ENCODE results near the gene HECTD4. TPM values are rescaled to one million over a fixed set of nuclear protein-coding genes. Genes with fewer than 3 reads are reported as not detected.
"Not testable (repeated sequence)": the region's sequence is repeated elsewhere in the genome, so short reads cannot be mapped to it uniquely, and the experiment has no call there.

HECTD4 gene
- total RNA-seq, 1 donor from 2014 or later = 33.6 TPM

- Mint-ChIP-seq H3K27me3 (no peaks in the 10 kb centered on the region), H3K4me1 (no peaks in the 10 kb centered on the region), H3K4me3 (no peak overlapping the region), H3K9me3 (no peaks in the 10 kb centered on the region), H3K36me3 (ENCODE audit: low read depth) (peaks cover 32% of the 10 kb centered on the region), H3K27ac (no peak overlapping the region)
- DNase-seq = no peak
- intact Hi-C loops (cut with micrococcal nuclease) = no loop called here
These were observed 145.4 kb downstream of the HECTD4 start for GRCh38 chr12:112236786-112237185.

DNA sequence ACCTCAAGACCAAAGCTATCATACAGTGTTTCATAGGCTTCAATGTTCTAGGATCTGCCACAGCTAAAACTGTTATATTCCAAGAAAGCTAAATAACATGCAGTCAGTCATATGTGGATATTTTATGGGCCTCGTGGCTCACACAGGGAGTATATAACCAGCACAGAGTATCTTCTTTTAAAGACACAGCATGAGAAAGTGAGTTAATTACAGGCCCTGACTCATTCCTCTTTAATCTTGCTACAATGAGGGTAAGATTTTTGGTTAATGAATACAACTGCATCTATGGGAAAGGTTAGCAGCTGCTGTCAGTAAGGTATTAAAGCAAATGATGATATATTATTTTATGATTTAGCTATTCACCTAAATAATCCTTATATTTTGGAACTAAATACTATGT, 145.8 kb downstream of the HECTD4 start:
- Mint-ChIP-seq H3K4me3 (no peak overlapping the region), H3K9me3 (no peaks in the 10 kb centered on the region), H3K4me1 (no peaks in the 10 kb centered on the region), H3K36me3 (ENCODE audit: low read depth) (peaks cover 33% of the 10 kb centered on the region), H3K27ac (no peak overlapping the region), H3K27me3 (no peaks in the 10 kb centered on the region)
- intact Hi-C loops (cut with micrococcal nuclease) = no loop called here
- no peak for DNase-seq

DNA sequence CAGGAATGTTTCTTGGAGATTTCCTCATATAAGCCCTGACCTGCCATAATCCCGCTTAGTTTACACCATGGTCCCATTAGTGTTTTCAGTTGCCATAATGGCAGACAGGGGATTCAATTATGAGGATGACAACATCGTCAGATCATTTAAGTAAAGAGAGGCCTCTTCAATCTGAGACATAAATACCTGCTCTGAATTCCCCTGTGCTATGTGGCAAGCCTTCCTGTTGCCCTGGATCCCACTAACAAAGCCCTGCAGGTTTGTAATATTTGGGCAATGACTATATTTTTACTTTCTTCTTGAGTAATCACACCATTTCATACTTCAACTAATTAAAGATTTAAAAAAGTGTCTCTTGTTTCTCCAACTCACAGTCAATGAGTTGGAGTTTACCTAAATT, 147.9 kb downstream of the HECTD4 start:
- no peak overlapping the region for H3K27ac Mint-ChIP-seq
- no peaks in the 10 kb centered on the region for H3K9me3 Mint-ChIP-seq
- DNase-seq = no peak
- intact Hi-C loops (cut with micrococcal nuclease) = no loop called here
- H3K4me3 Mint-ChIP-seq = no peak overlapping the region
- H3K36me3 Mint-ChIP-seq (ENCODE audit: low read depth) = peaks cover 38% of the 10 kb centered on the region
- no peaks in the 10 kb centered on the region for H3K27me3 Mint-ChIP-seq
- H3K4me1 Mint-ChIP-seq = no peaks in the 10 kb centered on the region

DNA sequence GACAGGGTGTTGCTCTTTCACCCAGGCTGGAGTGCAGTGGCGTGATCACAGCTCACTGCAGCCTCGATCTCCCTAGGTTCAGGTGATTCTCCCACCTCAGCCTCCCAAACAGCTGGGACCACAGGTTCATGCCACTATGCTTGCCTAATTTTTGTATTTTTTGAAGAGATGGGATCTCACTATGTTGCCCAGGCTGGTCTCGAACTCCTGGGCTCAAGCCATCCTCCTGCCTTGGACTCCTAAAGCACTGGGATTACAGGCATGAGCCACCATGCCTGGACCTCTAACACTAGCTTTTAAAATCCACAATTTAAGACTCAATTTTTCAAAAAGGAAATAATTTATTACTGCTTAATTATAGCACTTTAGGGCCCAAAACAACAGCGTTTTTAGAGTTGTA, 149.0 kb downstream of the HECTD4 start:
- Mint-ChIP-seq H3K4me1 (no peaks in the 10 kb centered on the region), H3K36me3 (ENCODE audit: low read depth) (peaks cover 34% of the 10 kb centered on the region), H3K4me3 (no peak overlapping the region), H3K27me3 (no peaks in the 10 kb centered on the region), H3K27ac (no peak overlapping the region), H3K9me3 (no peaks in the 10 kb centered on the region)
- DNase-seq = no peak
- intact Hi-C loops (cut with micrococcal nuclease) = no loop called here

GRCh38 chr12:112230136-112230535, 152.1 kb downstream of the HECTD4 start:
- no peak for DNase-seq
- Mint-ChIP-seq H3K27ac (no peak overlapping the region), H3K27me3 (no peaks in the 10 kb centered on the region), H3K9me3 (no peaks in the 10 kb centered on the region), H3K4me3 (no peak overlapping the region), H3K4me1 (no peaks in the 10 kb centered on the region), H3K36me3 (ENCODE audit: low read depth) (peaks cover 34% of the 10 kb centered on the region)
- intact Hi-C loops (cut with micrococcal nuclease) = no loop called here

DNA sequence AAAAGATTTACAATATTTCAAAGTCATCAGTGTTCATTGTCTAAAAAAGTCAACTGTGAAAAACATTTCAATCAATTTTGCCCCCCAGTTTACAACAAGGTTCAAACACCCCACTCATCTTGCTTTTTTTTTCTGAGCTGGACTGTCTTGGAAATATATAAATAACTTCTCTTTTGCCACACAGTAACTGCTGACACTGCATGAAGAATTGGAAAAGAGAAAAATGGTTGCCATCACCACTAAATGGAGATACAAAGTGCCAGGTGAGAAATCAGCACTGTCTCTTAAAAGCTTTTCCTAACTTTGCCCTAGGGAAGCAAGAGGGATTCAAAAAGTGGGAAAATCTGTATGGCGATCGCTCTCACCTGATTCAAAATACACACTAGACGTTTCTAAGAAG, 155.5 kb downstream of the HECTD4 start:
- Mint-ChIP-seq H3K4me1 (no peaks in the 10 kb centered on the region), H3K9me3 (no peaks in the 10 kb centered on the region), H3K4me3 (no peak overlapping the region), H3K36me3 (ENCODE audit: low read depth) (peaks cover 22% of the 10 kb centered on the region), H3K27me3 (no peaks in the 10 kb centered on the region), H3K27ac (no peak overlapping the region)
- no peak for DNase-seq
- intact Hi-C loops (cut with micrococcal nuclease) = no loop called here

GRCh38 chr12:112220628-112221027, 161.6 kb downstream of the HECTD4 start:
- H3K27ac Mint-ChIP-seq; H3K36me3 Mint-ChIP-seq (ENCODE audit: low read depth); H3K4me3 Mint-ChIP-seq; intact Hi-C loops (cut with micrococcal nuclease); H3K27me3 Mint-ChIP-seq; H3K9me3 Mint-ChIP-seq; H3K4me1 Mint-ChIP-seq; DNase-seq: not testable (repeated sequence)

DNA sequence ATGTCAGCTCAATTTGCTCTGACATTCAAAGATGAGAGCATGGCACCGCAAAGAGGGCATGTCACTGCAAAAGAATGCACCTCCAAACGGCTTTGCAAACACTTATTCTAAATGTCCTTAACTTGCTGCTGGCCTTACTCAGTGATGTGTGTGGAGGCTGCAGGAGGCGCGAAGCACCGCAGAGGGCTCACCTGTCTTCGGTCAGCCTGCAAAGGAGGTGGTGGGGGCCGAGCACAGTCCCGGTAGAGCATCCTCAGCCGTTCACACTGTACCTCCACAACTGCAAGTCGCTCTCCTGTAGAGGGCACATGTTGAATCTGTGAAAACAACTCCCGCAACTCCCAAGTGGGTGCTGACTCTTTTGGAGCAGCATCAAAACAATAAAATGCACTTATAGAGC, 163.0 kb downstream of the HECTD4 start:
- H3K4me3 Mint-ChIP-seq = no peak overlapping the region
- H3K27me3 Mint-ChIP-seq = no peaks in the 10 kb centered on the region
- peaks cover 11% of the 10 kb centered on the region for H3K36me3 Mint-ChIP-seq (ENCODE audit: low read depth)
- peak overlapping the region; percentile 25 for H3K27ac Mint-ChIP-seq
- intact Hi-C loops (cut with micrococcal nuclease) = no loop called here
- H3K9me3 Mint-ChIP-seq = no peaks in the 10 kb centered on the region
- DNase-seq = no peak
- no peaks in the 10 kb centered on the region for H3K4me1 Mint-ChIP-seq

DNA sequence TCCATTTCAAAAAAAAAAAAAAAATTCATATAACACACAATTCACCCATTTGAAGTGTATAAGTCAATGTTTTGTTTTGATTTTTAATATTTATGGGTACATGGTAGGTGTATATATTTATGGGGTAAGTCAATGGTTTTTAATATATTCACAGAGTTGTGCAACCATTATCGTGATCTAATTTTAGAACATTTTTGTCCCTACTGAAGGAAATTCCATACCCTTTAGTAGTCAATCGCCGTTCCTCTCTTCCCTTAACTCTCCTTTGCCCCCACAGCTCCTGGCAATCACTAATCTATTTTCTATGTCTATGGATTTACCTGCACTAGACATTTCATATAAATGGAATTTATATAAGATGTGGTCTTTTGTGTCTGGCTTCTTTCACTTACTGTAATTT, 164.1 kb downstream of the HECTD4 start:
- DNase-seq = no peak
- Mint-ChIP-seq H3K27ac (no peak overlapping the region), H3K4me1 (no peaks in the 10 kb centered on the region), H3K36me3 (ENCODE audit: low read depth) (peaks cover 12% of the 10 kb centered on the region), H3K4me3 (no peak overlapping the region), H3K9me3 (no peaks in the 10 kb centered on the region), H3K27me3 (no peaks in the 10 kb centered on the region)
- intact Hi-C loops (cut with micrococcal nuclease) = no loop called here

DNA sequence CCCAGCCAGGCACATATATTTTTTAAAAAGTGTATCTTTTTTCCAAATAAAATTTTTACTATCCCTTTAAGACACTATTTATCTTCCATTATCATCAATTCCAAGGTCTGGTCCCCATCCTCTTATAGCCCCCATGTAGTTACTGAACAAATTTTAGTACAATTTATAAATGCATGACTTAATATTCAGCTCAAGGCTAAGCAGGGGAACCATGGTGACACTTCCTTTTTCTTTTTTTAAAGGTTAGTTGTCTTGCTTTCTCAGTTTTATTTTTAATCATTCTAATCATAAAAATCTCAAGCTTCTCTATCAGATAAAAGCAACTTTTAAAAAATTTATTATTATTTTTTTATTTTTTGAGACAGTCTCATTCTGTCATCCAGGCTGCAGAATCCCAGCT, 164.6 kb downstream of the HECTD4 start:
- H3K36me3 Mint-ChIP-seq (ENCODE audit: low read depth) = peaks cover 12% of the 10 kb centered on the region
- intact Hi-C loops (cut with micrococcal nuclease) = no loop called here
- DNase-seq = no peak
- H3K9me3 Mint-ChIP-seq = no peaks in the 10 kb centered on the region
- no peak overlapping the region for H3K4me3 Mint-ChIP-seq
- no peaks in the 10 kb centered on the region for H3K27me3 Mint-ChIP-seq
- H3K27ac Mint-ChIP-seq = no peak overlapping the region
- H3K4me1 Mint-ChIP-seq = no peaks in the 10 kb centered on the region

DNA sequence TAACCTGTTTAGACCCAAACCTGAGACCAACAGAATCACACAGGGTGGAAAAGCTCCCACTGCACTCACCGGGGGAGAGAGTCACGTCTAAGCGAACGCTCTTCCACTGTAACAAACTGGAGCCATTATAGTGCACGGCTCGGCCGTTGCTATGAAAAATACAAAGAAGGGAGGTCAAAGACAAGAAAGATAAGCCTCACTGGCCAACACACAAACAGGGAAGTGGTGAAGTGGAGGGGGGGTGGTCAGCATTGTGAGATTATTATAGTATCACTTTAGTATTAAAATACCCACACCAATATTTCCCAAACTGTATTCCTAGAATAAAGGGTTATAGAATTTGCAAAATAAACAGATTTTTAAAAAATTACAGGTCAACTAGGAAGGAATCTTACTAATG, 166.0 kb downstream of the HECTD4 start:
- Mint-ChIP-seq H3K27ac (no peak overlapping the region), H3K9me3 (no peaks in the 10 kb centered on the region)
- no peak for DNase-seq

DNA sequence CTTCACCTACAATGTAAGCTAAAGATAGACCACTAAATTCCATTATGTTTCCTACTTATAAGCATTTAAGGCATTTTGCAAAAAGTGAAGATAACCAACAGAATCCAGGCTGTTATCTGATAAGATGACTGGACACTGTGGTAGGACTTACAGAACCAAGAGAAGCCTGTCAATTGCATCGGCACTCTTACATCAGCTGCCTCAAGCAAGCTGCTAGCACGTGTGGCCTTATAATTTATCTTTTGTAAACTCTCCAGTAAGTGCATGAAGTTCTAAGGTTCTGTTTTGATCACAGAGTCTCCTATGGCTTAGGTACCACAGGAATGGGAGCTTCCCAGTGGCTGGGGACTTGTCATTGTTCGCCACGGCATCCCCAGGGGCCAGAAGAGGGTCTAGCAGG, 168.2 kb downstream of the HECTD4 start:
- peaks cover 35% of the 10 kb centered on the region for H3K36me3 Mint-ChIP-seq (ENCODE audit: low read depth)
- no peak overlapping the region for H3K4me3 Mint-ChIP-seq
- no peak for DNase-seq
- no peaks in the 10 kb centered on the region for H3K9me3 Mint-ChIP-seq
- H3K4me1 Mint-ChIP-seq = no peaks in the 10 kb centered on the region
- no peak overlapping the region for H3K27ac Mint-ChIP-seq
- H3K27me3 Mint-ChIP-seq = no peaks in the 10 kb centered on the region
- intact Hi-C loops (cut with micrococcal nuclease) = no loop called here

More for the DNA sequence above, 166.0 kb downstream of the HECTD4 start:
- H3K4me3 Mint-ChIP-seq = no peak overlapping the region
- intact Hi-C loops (cut with micrococcal nuclease) = no loop called here
- no peaks in the 10 kb centered on the region for H3K27me3 Mint-ChIP-seq
- peaks cover 24% of the 10 kb centered on the region for H3K36me3 Mint-ChIP-seq (ENCODE audit: low read depth)
- H3K4me1 Mint-ChIP-seq = no peaks in the 10 kb centered on the region

- Mint-ChIP-seq H3K36me3 (ENCODE audit: low read depth) (peaks cover 42% of the 10 kb centered on the region), H3K4me3 (no peak overlapping the region), H3K9me3 (no peaks in the 10 kb centered on the region), H3K27ac (no peak overlapping the region), H3K4me1 (peaks cover 14% of the 10 kb centered on the region), H3K27me3 (no peaks in the 10 kb centered on the region)
- intact Hi-C loops (cut with micrococcal nuclease) = no loop called here
- no peak for DNase-seq
These were observed 173.8 kb downstream of the HECTD4 start for GRCh38 chr12:112208301-112208910.

DNA sequence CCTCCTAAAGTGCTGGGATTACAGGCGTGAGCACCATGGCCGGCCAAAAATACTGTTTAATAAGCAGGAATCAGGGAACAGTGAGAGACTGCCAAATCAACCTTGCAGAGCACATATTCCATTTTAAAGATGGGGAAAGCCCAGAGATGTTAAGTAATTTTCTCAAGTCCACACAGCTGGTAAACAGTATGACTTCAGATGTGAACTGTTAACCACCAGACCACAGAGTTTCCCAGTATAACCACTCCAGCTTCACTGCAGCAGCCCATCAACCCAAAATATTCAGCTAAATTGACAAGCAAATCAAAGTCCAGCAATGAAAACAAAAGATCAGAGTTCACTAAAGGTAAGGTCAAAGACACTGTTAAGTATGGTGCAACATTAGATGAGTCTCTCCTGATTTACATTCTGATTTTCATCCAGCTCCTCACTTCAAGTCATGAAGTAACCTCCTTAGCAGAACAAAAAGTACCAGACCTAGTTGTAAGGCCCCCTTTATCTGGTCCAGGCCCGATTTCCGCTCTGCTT, 174.8 kb downstream of the HECTD4 start:
- Mint-ChIP-seq H3K9me3 (no peaks in the 10 kb centered on the region), H3K27me3 (no peaks in the 10 kb centered on the region), H3K36me3 (ENCODE audit: low read depth) (peaks cover 45% of the 10 kb centered on the region), H3K4me1 (peaks cover 14% of the 10 kb centered on the region), H3K4me3 (no peak overlapping the region), H3K27ac (peak overlapping the region; percentile 54)
- no peak for DNase-seq
- intact Hi-C loops (cut with micrococcal nuclease) = no loop called here

DNA sequence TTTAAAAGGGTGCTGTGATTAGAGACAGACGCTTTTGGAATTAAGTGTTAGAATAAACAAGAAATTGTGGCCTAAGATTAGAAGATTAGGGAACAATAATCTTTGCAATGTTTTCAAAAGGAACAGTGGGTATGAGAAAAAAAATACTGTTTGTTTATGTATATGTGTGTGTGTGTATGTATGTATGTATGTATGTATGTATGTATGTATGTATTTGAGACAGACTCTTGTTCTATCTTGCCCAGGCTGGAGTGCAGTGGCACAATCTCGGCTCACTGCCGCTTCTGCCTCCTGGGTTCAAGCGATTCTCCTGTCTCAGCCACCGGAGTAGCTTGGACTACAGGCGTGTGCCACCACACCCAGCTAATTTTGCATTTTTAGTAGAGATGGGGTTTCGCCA, 175.3 kb downstream of the HECTD4 start:
- Mint-ChIP-seq H3K27ac (no peak overlapping the region), H3K36me3 (ENCODE audit: low read depth) (peaks cover 40% of the 10 kb centered on the region)
- intact Hi-C loops (cut with micrococcal nuclease) = no loop called here

More for the DNA sequence above, 175.3 kb downstream of the HECTD4 start:
- Mint-ChIP-seq H3K4me3 (no peak overlapping the region), H3K4me1 (peaks cover 14% of the 10 kb centered on the region), H3K9me3 (no peaks in the 10 kb centered on the region), H3K27me3 (no peaks in the 10 kb centered on the region)
- DNase-seq = no peak
